Thyroid gland (tissue), 4 donors: Measurements from ENCODE around the gene TTC3.

ENCODE experiments used
- POLR2A ChIP-seq, 2 donors: fragments of 450-650 bp; IDR thresholded peaks; one replicate each; pipeline ENCODE4 v1.6.1; 2017; ENCODE audit warnings: antibody characterized with exemption in 2 of 2, mild to moderate bottlenecking in 2 of 2, moderate library complexity in 1 of 2
- TF ChIP-seq, protein P1 (sequence below), 6 experiments: fragments of 200-600 bp in 3 of 6; fragments of 450-650 bp in 3 of 6; sonication (generic) in 3 of 6; IDR thresholded peaks; one replicate each; pipeline ENCODE4 v1.5.1; 2016 to 2019; ENCODE audit warnings: antibody characterized with exemption in 6 of 6, mild to moderate bottlenecking in 2 of 6, inconsistent platforms in 1 of 6, moderate library complexity in 1 of 6

DNA sequence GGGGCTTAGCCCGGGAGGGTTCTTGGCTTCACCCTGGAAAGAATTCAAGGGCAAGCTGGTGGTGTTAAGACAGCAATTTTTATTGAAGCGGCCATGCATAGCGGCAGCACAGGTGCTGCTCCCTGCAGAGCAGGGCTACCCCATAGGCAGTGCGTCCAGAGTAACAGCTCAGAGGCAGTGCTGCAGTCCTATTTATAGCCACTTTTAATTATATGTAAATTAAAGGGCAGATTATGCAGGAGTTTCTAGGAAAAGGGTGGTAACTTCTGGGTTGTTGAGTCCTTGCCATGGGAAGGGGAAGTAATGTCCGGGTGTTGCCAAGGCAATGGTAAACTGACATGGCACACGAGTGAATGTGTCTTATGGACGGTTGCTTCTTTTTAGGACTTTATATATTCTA is 137.1 kb downstream of the TTC3 start:
- TF ChIP-seq, protein P1, sequence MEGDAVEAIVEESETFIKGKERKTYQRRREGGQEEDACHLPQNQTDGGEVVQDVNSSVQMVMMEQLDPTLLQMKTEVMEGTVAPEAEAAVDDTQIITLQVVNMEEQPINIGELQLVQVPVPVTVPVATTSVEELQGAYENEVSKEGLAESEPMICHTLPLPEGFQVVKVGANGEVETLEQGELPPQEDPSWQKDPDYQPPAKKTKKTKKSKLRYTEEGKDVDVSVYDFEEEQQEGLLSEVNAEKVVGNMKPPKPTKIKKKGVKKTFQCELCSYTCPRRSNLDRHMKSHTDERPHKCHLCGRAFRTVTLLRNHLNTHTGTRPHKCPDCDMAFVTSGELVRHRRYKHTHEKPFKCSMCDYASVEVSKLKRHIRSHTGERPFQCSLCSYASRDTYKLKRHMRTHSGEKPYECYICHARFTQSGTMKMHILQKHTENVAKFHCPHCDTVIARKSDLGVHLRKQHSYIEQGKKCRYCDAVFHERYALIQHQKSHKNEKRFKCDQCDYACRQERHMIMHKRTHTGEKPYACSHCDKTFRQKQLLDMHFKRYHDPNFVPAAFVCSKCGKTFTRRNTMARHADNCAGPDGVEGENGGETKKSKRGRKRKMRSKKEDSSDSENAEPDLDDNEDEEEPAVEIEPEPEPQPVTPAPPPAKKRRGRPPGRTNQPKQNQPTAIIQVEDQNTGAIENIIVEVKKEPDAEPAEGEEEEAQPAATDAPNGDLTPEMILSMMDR (IDR thresholded peaks at IDR 0.05) = no peak
- no peak for TF ChIP-seq POLR2A (IDR thresholded peaks at IDR 0.05)
